Lower lobe of right lung (tissue), 2 donors: ENCODE data around the gene ZBTB46. TPM values are rescaled to one million over a fixed set of nuclear protein-coding genes. Genes with fewer than 3 reads are reported as not detected.

Experiments used
- ATAC-seq, 2 donors: fragments of 200-7000 bp; cut with Tn5 transposase; one replicate each; pipeline ENCODE4 v1.9.1; 2020 to 2022; ENCODE audit warnings: mild to moderate bottlenecking in 2 of 2, moderate library complexity in 2 of 2
- DNase-seq: peaks from one replicate; pipeline ENCODE4 v3.0.0-alpha.2; 2020
- H3K27ac ChIP-seq: fragments of 200-600 bp; one replicate; pipeline ENCODE4 v1.8.0; 2022
- H3K27me3 ChIP-seq: fragments of 200-600 bp; one replicate; pipeline ENCODE4 v1.8.0; 2022; ENCODE audit warnings: low read depth
- H3K36me3 ChIP-seq: fragments of 200-600 bp; one replicate; pipeline ENCODE4 v1.8.0; 2022; ENCODE audit warnings: mild to moderate bottlenecking
- H3K4me1 ChIP-seq: fragments of 200-600 bp; one replicate; pipeline ENCODE4 v1.8.0; 2022
- H3K4me3 ChIP-seq: fragments of 200-600 bp; one replicate; pipeline ENCODE4 v1.8.0; 2022; ENCODE audit warnings: mild to moderate bottlenecking
- H3K9me3 ChIP-seq: fragments of 200-600 bp; one replicate; pipeline ENCODE4 v1.8.0; 2022
- intact Hi-C: fragments of 100-400 bp; cut with DNase I; formaldehyde crosslinking; loops from one replicate; pipeline ENCODE4 v1.11.0; 2022
- total RNA-seq: library from RNA; stranded (reverse); fragmentation: NEBNext Ultra II Directional; extraction: Animal tissue kit (Norgen Biotek cat#: 25700); gene quantifications from one replicate; pipeline ENCODE4 v1.2.1, GENCODE V29; 2021
- TF ChIP-seq, protein P1 (sequence below): fragments of 200-600 bp; IDR thresholded peaks from one replicate; pipeline ENCODE4 v1.8.0; 2022; ENCODE audit warnings: antibody characterized with exemption, mild to moderate bottlenecking
- donor health status: DM: no; HTN: yes; CAD: no; lungs with severe emphysema.

The ZBTB46 gene
- total RNA-seq, 1 donor from 2014 or later, result 9.9 TPM

DNA sequence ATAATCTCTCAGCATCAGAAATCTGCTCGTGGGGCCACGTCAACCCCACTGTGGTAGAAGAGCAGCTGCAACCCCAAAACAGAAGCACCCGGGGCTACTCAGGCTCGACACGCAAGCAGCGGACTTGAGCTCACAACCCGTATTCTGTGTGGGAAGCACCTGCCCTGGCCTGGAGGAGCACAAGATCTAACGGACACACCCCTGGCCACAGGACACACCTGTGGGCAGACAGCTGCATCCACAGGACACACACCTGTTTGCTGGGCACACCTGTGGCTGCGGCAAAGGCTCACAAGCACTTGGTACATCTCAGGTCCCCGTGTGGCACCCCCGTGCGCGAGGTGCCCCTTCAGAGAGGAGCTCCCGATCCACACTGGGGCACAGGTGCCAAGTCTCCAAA is 36.5 kb downstream of the ZBTB46 start:
- no peak for ATAC-seq
- no peak overlapping the region for H3K4me3 ChIP-seq
- intact Hi-C loops, result no loop called here

DNA sequence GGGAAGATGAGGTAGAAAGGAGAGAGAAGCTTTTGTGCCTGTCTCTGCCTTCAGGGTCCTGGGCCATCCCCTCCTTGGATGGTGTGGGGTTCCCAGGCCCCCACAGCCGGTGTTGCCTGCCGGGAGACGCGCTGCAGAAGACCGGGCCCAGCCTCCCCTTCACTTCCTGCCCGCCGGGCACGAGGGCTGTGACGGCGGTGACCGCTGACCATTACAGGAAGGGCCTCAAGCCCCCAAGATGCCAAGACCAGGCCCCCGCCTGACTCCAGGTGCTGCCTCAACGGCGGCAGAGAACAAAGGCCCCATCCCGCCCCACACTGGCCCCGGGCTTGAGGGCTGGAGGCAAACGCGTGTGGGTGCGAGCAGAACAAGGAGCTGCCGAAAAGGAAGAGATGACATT is 38.2 kb downstream of the ZBTB46 start:
- DNase-seq (no peak), ATAC-seq (no peak)
- H3K9me3 ChIP-seq, result no peaks in the 10 kb centered on the region
- H3K27ac ChIP-seq, result no peak overlapping the region
- H3K4me3 ChIP-seq, result no peak overlapping the region
- H3K27me3 ChIP-seq, result no peaks in the 10 kb centered on the region
- TF ChIP-seq, protein P1, sequence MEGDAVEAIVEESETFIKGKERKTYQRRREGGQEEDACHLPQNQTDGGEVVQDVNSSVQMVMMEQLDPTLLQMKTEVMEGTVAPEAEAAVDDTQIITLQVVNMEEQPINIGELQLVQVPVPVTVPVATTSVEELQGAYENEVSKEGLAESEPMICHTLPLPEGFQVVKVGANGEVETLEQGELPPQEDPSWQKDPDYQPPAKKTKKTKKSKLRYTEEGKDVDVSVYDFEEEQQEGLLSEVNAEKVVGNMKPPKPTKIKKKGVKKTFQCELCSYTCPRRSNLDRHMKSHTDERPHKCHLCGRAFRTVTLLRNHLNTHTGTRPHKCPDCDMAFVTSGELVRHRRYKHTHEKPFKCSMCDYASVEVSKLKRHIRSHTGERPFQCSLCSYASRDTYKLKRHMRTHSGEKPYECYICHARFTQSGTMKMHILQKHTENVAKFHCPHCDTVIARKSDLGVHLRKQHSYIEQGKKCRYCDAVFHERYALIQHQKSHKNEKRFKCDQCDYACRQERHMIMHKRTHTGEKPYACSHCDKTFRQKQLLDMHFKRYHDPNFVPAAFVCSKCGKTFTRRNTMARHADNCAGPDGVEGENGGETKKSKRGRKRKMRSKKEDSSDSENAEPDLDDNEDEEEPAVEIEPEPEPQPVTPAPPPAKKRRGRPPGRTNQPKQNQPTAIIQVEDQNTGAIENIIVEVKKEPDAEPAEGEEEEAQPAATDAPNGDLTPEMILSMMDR, result no peak
- intact Hi-C loops, result no loop called here
- H3K36me3 ChIP-seq, result peaks cover 19% of the 10 kb centered on the region
- no peaks in the 10 kb centered on the region for H3K4me1 ChIP-seq

More for the DNA sequence above, 36.5 kb downstream of the ZBTB46 start:
- H3K36me3 ChIP-seq, result peaks cover 9% of the 10 kb centered on the region
- H3K27ac ChIP-seq, result no peak overlapping the region
- no peaks in the 10 kb centered on the region for H3K27me3 ChIP-seq
- H3K9me3 ChIP-seq, result no peaks in the 10 kb centered on the region
- TF ChIP-seq, protein P1, result no peak
- H3K4me1 ChIP-seq, result no peaks in the 10 kb centered on the region
- no peak for DNase-seq

DNA sequence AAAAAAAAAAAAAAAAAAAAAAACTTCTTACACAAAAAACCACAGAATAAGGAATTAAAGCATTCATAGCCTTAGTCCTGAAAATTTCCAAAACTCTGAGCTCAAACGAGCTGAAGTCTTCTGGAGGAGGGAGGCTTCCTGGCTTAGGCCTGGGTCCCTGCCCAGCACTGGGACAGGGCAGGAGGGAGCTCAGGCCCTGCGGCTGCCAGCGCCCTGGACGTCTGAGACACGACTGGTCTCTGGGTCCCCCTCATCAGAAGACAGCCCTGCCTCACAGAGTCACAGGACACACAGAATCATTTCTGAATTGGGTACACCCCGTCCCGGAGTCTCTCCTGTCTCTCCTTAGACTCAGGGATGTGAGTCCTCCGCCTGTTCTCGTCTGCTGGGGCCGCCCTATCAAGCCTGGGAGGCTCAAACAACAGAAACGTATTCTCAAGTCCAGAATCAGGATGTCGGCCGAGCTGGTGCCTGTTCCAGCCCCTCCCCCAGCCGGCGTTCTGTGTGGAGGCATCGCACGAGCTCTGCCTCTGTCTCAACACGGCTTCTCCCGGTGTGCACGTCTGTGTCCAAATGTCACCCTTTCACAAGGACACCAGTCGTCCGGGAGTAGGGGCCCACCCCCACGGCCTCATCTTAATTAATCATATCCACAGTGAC is 39.4 kb downstream of the ZBTB46 start:
- TF ChIP-seq, protein P1, result no peak
- Histone ChIP-seq H3K27ac (no peak overlapping the region), H3K36me3 (peaks cover 21% of the 10 kb centered on the region), H3K4me1 (no peaks in the 10 kb centered on the region), H3K27me3 (no peaks in the 10 kb centered on the region), H3K9me3 (no peaks in the 10 kb centered on the region), H3K4me3 (no peak overlapping the region)
- intact Hi-C loops, result no loop called here
- no peak for DNase-seq
- no peak for ATAC-seq

DNA sequence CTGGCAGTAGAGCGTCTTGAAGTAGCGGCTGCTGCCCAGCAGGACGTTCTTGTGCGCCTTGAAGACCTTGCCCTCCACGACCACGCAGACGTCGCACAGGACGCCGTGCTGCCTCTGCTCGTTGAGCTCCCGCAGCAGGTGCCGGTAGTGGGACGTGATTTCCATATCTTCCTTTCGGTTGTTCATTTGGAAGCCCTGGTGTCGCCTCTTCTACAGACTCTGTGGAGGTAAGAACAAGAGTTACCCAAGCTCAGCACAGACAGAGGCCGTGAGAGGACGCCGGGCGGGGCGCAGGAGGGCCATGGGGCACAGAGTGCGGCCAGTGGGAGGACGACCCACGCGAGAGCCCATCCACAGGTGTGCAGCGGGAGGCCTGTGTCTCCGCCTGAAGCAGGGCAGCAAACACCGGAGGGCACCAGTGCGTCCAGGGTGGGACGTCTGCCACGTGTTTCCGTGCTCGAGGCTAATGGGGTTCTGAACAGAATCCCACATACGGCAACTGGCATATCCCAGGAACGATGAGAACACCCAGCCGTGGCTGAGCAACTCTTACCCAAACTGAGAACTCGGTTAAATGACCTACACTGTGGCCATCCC is 40.4 kb downstream of the ZBTB46 start:
- H3K27me3 ChIP-seq, result no peaks in the 10 kb centered on the region
- H3K27ac ChIP-seq, result no peak overlapping the region
- H3K36me3 ChIP-seq, result peaks cover 21% of the 10 kb centered on the region
- ATAC-seq (no peak), DNase-seq (no peak)
- H3K9me3 ChIP-seq, result no peaks in the 10 kb centered on the region
- no peak overlapping the region for H3K4me3 ChIP-seq
- no peaks in the 10 kb centered on the region for H3K4me1 ChIP-seq
- intact Hi-C loops, result no loop called here
- TF ChIP-seq, protein P1, result no peak

DNA sequence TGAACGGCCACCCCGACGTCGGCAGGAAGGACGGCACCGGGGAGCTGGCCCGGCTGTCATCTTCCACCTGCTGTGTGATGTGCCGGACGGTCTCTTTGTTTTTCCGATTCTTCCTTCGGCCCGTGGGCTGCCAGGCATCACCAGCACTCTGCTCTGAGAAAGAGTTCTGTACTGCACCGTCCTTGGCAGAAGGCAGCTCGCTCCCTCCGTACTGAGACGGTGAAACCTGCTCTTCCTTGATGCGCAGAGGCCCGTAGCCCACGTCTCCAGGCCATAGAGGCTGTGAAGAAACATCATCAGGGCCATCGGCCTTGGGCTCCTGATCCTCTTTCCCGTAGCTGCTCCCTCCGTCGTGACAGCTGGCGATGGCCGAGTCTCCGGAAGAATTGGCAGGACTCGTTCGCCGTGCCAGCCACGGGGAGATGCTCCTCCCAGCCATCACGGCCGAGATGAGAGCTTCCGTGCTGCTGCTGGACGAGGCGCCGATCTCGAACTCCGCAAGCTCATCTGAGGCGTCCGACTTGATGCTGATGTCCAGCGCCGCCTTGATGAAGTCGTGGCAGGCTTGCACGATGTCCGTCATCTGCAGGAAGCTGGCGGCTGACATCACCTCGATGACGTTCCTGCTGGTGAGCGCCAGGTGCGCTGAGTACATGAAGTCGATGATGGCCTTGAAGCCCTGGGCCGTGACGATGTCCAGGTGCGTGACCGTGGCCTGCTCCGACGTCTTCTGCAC is 41.1 kb downstream of the ZBTB46 start:
- TF ChIP-seq, protein P1, result no peak
- Histone ChIP-seq H3K27ac (no peak overlapping the region), H3K36me3 (peaks cover 21% of the 10 kb centered on the region), H3K4me3 (no peak overlapping the region), H3K9me3 (no peaks in the 10 kb centered on the region), H3K27me3 (no peaks in the 10 kb centered on the region), H3K4me1 (no peaks in the 10 kb centered on the region)
- ATAC-seq (no peak), DNase-seq (no peak)
- intact Hi-C loops, result no loop called here
